Esophagus muscularis mucosa (tissue), 4 donors: ENCODE data around the gene PRR15L. TPM values are rescaled to one million over a fixed set of nuclear protein-coding genes. Genes with fewer than 3 reads are reported as not detected.
A peak's percentile ranks its signal among the peaks of the same experiment; 100 is the strongest.

Source experiments
- DNase-seq: peaks from one replicate; pipeline ENCODE4 v3.0.0-alpha.2; 2017; ENCODE audit errors: extremely low spot score
- H3K27ac ChIP-seq, 4 donors: fragments of 200-600 bp; sonication (generic); replicated peaks in 1 of 4; 1 replicate in 3 of 4; 2 replicates in 1 of 4; pipeline ENCODE4 v1.5.1; 2016 to 2019; ENCODE audit warnings: mild to moderate bottlenecking in 1 of 4
- H3K27me3 ChIP-seq, 4 donors: fragments of 200-600 bp; sonication (generic); one replicate each; pipeline versions ENCODE4 v1.5.1 to v1.6.0; 2016 to 2019
- H3K36me3 ChIP-seq, 4 donors: fragments of 200-600 bp; sonication (generic); one replicate each; pipeline ENCODE4 v1.5.1; 2016 to 2019
- H3K4me1 ChIP-seq, 4 donors: fragments of 200-600 bp; sonication (generic); one replicate each; pipeline ENCODE4 v1.5.1; 2016 to 2019
- H3K4me3 ChIP-seq, 4 donors: fragments of 200-600 bp; sonication (generic); 1 replicate in 2 of 4; 2 replicates in 2 of 4; pipeline ENCODE4 v1.5.1; 2016 to 2019; ENCODE audit warnings: mild to moderate bottlenecking in 4 of 4, moderate library complexity in 1 of 4
- H3K9me3 ChIP-seq, 4 donors: fragments of 200-600 bp; sonication (generic); 1 replicate in 3 of 4; 2 replicates in 1 of 4; pipeline ENCODE4 v1.5.1; 2016 to 2019
- EP300 ChIP-seq: sonication (generic); formaldehyde crosslinking; IDR thresholded peaks from one replicate; pipeline ENCODE4 v1.6.1; 2017; ENCODE audit warnings: antibody characterized with exemption
- POLR2A ChIP-seq: fragments of 450-650 bp; IDR thresholded peaks from one replicate; pipeline ENCODE4 v1.6.1; 2017; ENCODE audit warnings: antibody characterized with exemption, moderate library complexity, mild to moderate bottlenecking, low read depth
- POLR2AphosphoS5 ChIP-seq, 2 donors: sonication (generic); formaldehyde crosslinking; IDR thresholded peaks; one replicate each; pipeline ENCODE4 v1.6.1; 2017; ENCODE audit warnings: antibody characterized with exemption in 2 of 2
- WGBS: methylation state at CpG from one replicate; pipeline ENCODE4 v1.1.5; 2018; 5-methylcytosine and 5-hydroxymethylcytosine counted together
- intact Hi-C: fragments of 100-400 bp; cut with DNase I; formaldehyde crosslinking; loops from one replicate; pipeline ENCODE4 v1.15.1; 2023
- total RNA-seq, 4 donors: library from RNA; depleted of rRNA; stranded (reverse); fragments of >200 nt; gene quantifications; one replicate each; pipeline versions ENCODE4 v1.1.0 to v1.2.1, GENCODE V29; 2016
- TF ChIP-seq, protein P1 (sequence below), 3 experiments: fragments of 200-600 bp in 2 of 3; fragments of 450-650 bp in 1 of 3; sonication (generic) in 2 of 3; IDR thresholded peaks; one replicate each; pipeline ENCODE4 v1.5.1; 2017 to 2019; ENCODE audit warnings: antibody characterized with exemption in 3 of 3, mild to moderate bottlenecking in 2 of 3, moderate library complexity in 1 of 3

The PRR15L gene
- total RNA-seq, 4 donors from 2014 or later, result not detected

DNA sequence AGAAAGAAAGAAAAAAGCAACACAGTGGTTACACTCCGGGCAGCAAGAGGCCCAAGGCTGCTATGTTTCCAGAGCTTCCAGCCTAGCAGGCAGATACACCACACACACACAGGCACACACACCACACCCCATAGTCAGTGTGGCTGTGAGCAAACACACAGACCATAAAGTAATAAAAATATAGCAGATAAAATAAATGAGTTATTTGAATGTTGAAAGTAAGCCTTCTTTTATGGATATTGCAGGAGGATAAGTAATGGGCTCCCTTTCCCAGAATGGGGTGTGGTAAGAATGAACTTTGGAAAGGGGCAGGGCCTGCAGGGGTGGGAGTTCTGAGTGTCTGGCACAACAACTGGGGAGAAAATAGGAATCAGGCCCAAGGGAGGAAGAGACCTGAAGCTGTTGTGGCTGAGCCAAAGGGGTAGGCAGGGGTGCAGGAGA lies 8.4 kb upstream of the PRR15L start:
- TF ChIP-seq POLR2AphosphoS5 (IDR thresholded peaks at IDR 0.05) (no peak), POLR2A (no peak), EP300 (no peak)
- TF ChIP-seq, protein P1, sequence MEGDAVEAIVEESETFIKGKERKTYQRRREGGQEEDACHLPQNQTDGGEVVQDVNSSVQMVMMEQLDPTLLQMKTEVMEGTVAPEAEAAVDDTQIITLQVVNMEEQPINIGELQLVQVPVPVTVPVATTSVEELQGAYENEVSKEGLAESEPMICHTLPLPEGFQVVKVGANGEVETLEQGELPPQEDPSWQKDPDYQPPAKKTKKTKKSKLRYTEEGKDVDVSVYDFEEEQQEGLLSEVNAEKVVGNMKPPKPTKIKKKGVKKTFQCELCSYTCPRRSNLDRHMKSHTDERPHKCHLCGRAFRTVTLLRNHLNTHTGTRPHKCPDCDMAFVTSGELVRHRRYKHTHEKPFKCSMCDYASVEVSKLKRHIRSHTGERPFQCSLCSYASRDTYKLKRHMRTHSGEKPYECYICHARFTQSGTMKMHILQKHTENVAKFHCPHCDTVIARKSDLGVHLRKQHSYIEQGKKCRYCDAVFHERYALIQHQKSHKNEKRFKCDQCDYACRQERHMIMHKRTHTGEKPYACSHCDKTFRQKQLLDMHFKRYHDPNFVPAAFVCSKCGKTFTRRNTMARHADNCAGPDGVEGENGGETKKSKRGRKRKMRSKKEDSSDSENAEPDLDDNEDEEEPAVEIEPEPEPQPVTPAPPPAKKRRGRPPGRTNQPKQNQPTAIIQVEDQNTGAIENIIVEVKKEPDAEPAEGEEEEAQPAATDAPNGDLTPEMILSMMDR (IDR thresholded peaks at IDR 0.05), result no peak
- Histone ChIP-seq H3K4me1 (peaks cover 0 to 10% (median 7%) of the 10 kb centered on the region in 4 donors), H3K27ac (peak overlapping the region in 1 of 4 donors; percentile 40), H3K4me3 (no peak overlapping the region), H3K36me3 (no peaks in the 10 kb centered on the region), H3K27me3 (peaks cover 0 to 9% (median 0%) of the 10 kb centered on the region in 4 donors), H3K9me3 (no peaks in the 10 kb centered on the region)
- intact Hi-C loops, result no loop called here
- 47% methylated on average over 1 of the region's 1 CpG for WGBS
- DNase-seq, result no peak

DNA sequence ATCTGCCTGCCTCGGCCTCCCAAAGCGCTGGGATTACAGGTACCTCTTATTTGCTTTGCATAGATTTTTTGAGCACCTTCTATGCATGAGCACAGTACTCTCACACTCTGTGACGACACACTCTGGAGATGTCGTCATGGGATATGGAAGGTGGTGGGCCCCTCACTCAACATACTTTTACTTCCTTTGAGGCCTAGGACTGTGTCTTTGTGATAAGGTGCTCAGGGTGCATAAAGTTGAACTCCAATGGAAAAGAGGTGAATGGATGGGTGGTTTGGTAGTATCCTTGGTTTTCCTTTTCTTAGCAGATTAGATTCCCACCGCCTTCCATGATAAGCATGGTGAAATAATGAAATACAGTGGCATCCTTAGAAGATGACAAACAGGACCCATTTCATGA lies 7.2 kb upstream of the PRR15L start:
- TF ChIP-seq EP300, result no peak
- no peak for TF ChIP-seq POLR2AphosphoS5 (IDR thresholded peaks at IDR 0.05)
- TF ChIP-seq, protein P1 (IDR thresholded peaks at IDR 0.05), result no peak
- DNase-seq, result no peak
- Histone ChIP-seq H3K36me3 (no peaks in the 10 kb centered on the region), H3K27me3 (peaks cover 0 to 9% (median 0%) of the 10 kb centered on the region in 4 donors), H3K4me3 (no peak overlapping the region), H3K27ac (no peak overlapping the region), H3K9me3 (no peaks in the 10 kb centered on the region), H3K4me1 (peaks cover 0 to 2% (median under 1%) of the 10 kb centered on the region in 4 donors)
- intact Hi-C loops, result no loop called here
- 91% methylated on average over 5 of the region's 5 CpGs for WGBS

DNA sequence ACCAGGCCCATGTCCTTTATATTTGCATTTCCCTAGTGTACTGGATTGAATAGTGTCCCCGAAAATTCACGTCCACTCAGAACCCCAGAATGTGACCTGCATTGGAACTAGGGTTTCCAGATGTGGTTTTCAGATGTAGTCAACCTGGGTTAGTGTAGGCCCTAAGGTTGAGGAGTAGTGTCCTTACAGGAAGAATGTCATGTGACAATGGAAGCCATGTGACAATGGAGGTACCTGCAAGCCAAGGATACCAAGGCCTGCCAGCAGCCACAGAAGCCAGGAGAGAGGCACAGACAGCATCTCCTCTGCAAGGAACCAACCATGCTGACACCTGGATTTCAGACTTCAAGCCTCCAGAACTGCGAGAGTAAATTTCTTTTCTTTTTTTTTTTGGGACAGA lies 5.2 kb upstream of the PRR15L start:
- no peak overlapping the region for H3K27ac ChIP-seq

DNA sequence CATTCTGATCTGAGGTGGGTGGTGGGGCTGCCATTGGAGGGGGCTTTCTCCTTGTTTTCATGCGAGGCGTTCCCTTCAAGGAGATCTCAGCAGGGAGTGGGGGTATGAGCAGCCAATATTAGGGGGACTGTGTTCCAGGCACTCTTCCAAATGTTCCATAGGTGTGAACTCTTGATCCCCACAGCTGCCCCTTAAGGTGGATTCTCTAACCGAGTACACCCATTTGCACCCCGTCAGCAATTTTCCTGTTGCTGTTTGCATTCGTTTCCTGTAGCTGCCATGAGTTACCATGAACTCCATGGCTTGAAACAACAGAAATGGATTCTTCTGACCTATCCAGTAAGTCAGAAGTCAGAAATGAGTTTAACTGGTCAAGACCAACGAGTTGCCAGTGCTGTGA lies 3.7 kb upstream of the PRR15L start:
- Histone ChIP-seq H3K9me3 (no peaks in the 10 kb centered on the region), H3K27me3 (no peaks in the 10 kb centered on the region), H3K4me1 (no peaks in the 10 kb centered on the region), H3K4me3 (no peak overlapping the region), H3K27ac (no peak overlapping the region), H3K36me3 (no peaks in the 10 kb centered on the region)
- intact Hi-C loops, result no loop called here
- WGBS, result 83% methylated on average over 6 of the region's 6 CpGs
- DNase-seq, result no peak
- no peak for TF ChIP-seq POLR2AphosphoS5 (IDR thresholded peaks at IDR 0.05)
- no peak for TF ChIP-seq POLR2A
- TF ChIP-seq EP300, result no peak
- TF ChIP-seq, protein P1 (IDR thresholded peaks at IDR 0.05), result no peak

More for the DNA sequence above, 5.2 kb upstream of the PRR15L start:
- Histone ChIP-seq H3K4me1 (no peaks in the 10 kb centered on the region), H3K4me3 (no peak overlapping the region), H3K27me3 (no peaks in the 10 kb centered on the region), H3K36me3 (no peaks in the 10 kb centered on the region), H3K9me3 (no peaks in the 10 kb centered on the region)
- intact Hi-C loops, result no loop called here
- no peak for DNase-seq
- 100% methylated on average over 3 of the region's 3 CpGs for whole genome bisulfite sequencing
- TF ChIP-seq EP300 (no peak), POLR2AphosphoS5 (IDR thresholded peaks at IDR 0.05) (no peak), POLR2A (no peak)
- TF ChIP-seq, protein P1 (IDR thresholded peaks at IDR 0.05), result no peak

DNA sequence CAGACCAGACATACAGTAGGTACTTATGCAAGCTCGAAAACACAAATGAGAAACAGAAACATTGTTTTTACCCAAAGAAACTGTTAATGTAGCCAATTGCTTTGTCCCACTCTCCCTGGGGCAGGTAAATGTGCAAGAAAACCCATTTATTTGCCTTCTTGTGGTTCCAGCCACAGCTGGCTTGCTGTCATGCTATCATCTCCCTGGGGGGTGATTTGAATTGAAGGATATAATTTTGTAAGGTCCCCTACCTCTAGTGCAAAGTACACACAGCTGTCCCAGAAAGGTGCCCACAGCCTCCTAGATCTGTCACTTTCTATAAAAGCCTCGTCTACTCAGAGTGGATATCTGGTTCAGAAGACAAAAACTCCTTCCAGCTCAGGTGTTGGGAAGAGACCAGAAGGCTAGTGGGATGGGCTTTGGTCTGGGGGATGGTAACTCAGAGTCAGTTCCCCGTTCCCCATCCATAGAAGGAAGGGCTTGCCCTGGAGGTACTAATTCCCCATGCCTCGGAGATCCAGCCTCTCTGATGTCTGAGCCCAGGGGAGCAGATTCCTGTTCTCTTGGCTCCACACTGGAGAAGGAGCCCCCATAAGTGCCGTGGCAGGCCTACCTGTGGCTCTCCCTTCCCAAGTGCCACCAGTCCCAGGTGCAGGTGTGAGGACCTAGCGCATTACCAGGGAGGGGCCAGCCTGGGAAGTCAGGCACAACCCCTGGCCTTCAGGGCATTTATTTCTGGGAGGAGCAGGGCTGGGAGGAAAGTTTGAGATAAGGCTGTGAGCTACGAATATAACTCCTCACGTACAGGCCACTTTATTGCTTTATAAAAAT lies 2.4 kb upstream of the PRR15L start:
- no peaks in the 10 kb centered on the region for H3K36me3 ChIP-seq
- no peaks in the 10 kb centered on the region for H3K9me3 ChIP-seq
- 86% methylated on average over 7 of the region's 8 CpGs for whole genome bisulfite sequencing
- H3K4me3 ChIP-seq, result no peak overlapping the region
- TF ChIP-seq EP300, result no peak
- no peak for TF ChIP-seq POLR2AphosphoS5 (IDR thresholded peaks at IDR 0.05)
- TF ChIP-seq, protein P1 (IDR thresholded peaks at IDR 0.05), result no peak
- no peak for TF ChIP-seq POLR2A
- intact Hi-C loops, result no loop called here
- H3K27ac ChIP-seq, result no peak overlapping the region
- DNase-seq, result no peak
- no peaks in the 10 kb centered on the region for H3K27me3 ChIP-seq
- H3K4me1 ChIP-seq, result peaks cover 0 to 4% (median 0%) of the 10 kb centered on the region in 4 donors
